ENCODE measurements around the gene MAD1L1.

- TF ChIP-seq CTCF (IDR thresholded peaks at IDR 0.05 in 8 of 11, conservative IDR thresholded peaks at IDR 0.05 in 3 of 11) (no peak), POLR2A (IDR thresholded peaks at IDR 0.05) (no peak), POLR2AphosphoS5 (IDR thresholded peaks at IDR 0.05) (no peak)
Observed at GRCh38 chr7:2017481-2017891, 215.3 kb downstream of the MAD1L1 start.
